GM20431 (cell line): Measurements from ENCODE around the gene CXCL5.
"Not testable (repeated sequence)": the region's sequence is repeated elsewhere in the genome, so short reads cannot be mapped to it uniquely, and the experiment has no call there.

Experiments
- in situ Hi-C: fragments of 300-500 bp; cut with MseI, MboI; formaldehyde crosslinking; loops from one replicate; pipeline ENCODE4 v1.15.0; 2020; ENCODE audit warnings: low sequenced_read_pairs; ENCODE audit not compliant: unreplicated experiment

CXCL5 gene

GRCh38 chr4:74016068-74016467, 17.6 kb upstream of the CXCL5 start:
- in situ Hi-C loops: no loop called here

GRCh38 chr4:74015126-74015780, 16.8 kb upstream of the CXCL5 start:
- in situ Hi-C loops: no loop called here

GRCh38 chr4:74014332-74014731, 15.9 kb upstream of the CXCL5 start:
- in situ Hi-C loops: no loop called here

GRCh38 chr4:74013264-74013663, 14.8 kb upstream of the CXCL5 start:
- in situ Hi-C loops: no loop called here

- in situ Hi-C loops: no loop called here
Measured at GRCh38 chr4:74012130-74012529, 13.7 kb upstream of the CXCL5 start.

GRCh38 chr4:74009307-74009706, 10.8 kb upstream of the CXCL5 start:
- in situ Hi-C loops: no loop called here

- in situ Hi-C loops: no loop called here
Measured at GRCh38 chr4:74006009-74006476, 7.6 kb upstream of the CXCL5 start.

- in situ Hi-C loops: no loop called here
Measured at GRCh38 chr4:74005528-74005927, 7.1 kb upstream of the CXCL5 start.

- in situ Hi-C loops: no loop called here
Measured at GRCh38 chr4:74004668-74005067, 6.2 kb upstream of the CXCL5 start.

GRCh38 chr4:74000301-74000700, 1.8 kb upstream of the CXCL5 start:
- in situ Hi-C loops: no loop called here

GRCh38 chr4:73992050-73992449, 6.4 kb downstream of the CXCL5 start:
- in situ Hi-C loops: no loop called here

- in situ Hi-C loops: no loop called here
Measured at GRCh38 chr4:73991742-73992000, 6.8 kb downstream of the CXCL5 start.

- in situ Hi-C loops: no loop called here
Measured at GRCh38 chr4:73990988-73991741, 7.3 kb downstream of the CXCL5 start.

GRCh38 chr4:73989928-73990327, 8.5 kb downstream of the CXCL5 start:
- in situ Hi-C loops: no loop called here

- in situ Hi-C loops: no loop called here
Measured at GRCh38 chr4:73989031-73989430, 9.4 kb downstream of the CXCL5 start.

GRCh38 chr4:73988061-73988460, 10.4 kb downstream of the CXCL5 start, which contains the start of gene PPBP:
PPBP (minus strand) TSS chr4:73988190; CDS start chr4:73988103, 87 bp downstream.
- in situ Hi-C loops: no loop called here

- in situ Hi-C loops: no loop called here
Measured at GRCh38 chr4:73985528-73985852, 13.0 kb downstream of the CXCL5 start.

- in situ Hi-C loops: no loop called here
Measured at GRCh38 chr4:73984736-73985527, 13.5 kb downstream of the CXCL5 start.

GRCh38 chr4:73981175-73981574, 17.3 kb downstream of the CXCL5 start:
- in situ Hi-C loops: not testable (repeated sequence)

- in situ Hi-C loops: no loop called here
Measured at GRCh38 chr4:73979407-73979957, 19.0 kb downstream of the CXCL5 start.

GRCh38 chr4:73978886-73979285, 19.6 kb downstream of the CXCL5 start:
- in situ Hi-C loops: no loop called here
